ENCODE measurements around the gene VAV2.

VAV2 gene

DNA sequence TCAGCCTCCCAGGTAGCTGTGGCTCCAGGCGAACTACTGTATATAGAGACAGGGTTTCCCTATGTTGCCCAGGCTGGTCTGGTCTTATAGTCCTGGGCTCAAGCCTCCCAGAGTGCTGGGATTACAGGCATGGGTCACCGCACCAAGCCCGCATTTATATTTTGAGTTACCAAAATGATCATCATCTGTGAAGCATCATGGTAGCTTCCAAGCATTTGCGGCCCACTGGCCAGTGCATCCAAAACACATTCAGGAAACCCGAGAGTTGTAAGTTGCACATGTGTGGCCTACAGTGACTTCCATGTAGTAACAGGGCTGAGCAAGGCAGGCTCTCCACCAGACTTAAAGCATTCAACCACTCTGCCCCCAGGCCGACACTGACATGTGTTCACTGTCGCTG, 35.4 kb upstream of the VAV2 start:
- no peak for DNase-seq

DNA sequence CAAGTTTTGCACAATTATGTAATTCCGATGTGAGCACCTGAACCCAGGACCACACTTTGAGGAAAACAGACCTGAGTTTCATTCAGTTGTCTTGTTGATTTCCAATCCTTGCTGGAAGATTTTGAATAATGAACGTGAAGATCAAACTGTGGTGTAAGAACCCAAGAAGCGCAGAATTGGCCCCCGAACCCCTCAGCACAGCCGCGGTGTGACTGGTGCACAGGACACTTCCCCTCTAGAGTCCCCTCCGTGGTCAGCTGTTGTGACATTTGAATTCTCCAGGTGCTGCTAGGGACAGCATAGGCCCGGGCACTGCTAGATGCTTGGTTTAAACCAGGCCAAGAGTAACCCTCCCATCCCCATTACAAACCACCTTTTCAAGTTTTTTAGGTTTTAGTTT, 34.9 kb upstream of the VAV2 start:
- DNase-seq, result no peak

DNA sequence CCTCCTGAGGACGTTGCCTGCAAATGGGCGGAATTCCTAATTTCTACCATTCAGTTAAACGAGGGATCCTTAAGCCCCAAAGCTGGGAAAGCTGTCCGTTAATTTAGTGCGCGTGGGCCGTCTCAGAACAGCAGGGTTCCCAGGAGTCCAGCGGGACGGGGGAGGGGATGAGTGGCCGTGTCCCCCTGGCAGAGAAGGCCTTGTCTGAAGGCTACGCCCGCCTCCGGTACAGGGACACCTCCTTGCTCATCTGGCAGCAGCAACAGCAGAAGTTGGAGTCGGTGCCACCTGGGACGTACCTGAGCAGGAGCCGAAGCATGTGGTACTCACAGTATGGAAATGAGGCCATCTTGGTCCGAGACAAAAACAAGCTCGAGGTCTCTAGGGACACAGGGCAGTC, 34.5 kb upstream of the VAV2 start:
- DNase-seq, result no peak

DNA sequence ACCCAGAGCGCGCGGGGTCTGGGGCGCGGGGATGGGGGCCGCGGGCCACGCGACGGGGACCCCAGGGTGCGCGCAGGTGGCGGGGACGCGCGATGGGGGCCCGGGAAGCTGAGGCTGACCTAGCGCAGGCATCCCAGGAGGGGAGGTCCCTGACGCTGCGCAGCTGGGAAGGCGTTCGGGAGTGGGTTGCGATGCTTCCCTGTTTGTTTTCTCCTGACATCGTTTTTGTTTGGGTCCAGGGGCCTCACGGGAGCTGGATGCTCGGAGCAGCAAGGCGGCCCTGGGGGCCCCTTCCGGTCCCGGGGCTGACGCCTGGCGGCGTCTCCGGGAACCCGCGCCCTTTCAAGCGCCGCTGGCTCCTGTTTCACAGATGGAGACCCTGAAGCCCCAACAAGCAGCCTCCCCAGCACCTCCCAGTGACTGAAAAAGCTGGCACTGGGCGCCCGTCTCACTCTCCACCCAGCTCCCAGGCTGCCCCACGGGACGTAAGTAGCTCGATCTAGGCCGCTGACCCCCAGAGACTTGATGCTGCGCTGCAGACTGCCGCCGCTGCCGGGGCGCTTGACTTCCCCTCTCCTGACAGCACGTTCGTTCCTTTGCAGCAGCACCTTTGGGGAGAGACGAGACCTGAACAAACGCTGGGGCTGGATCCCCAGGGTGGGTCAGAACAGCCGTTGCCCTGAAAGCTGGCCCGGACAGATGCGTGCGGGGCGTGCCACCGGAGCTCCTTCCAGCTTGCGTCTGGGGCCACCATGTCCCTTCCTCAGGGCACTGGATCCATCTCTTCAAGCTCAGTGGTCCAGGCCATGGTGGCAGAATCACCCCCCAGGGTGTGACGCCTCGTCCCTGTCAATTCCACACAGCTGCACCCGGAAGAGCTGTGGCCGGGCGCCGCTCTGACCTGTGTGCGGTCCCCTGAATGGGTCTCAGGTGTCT, 33.8 kb upstream of the VAV2 start:
- peak in 24 of 58 donors; percentile 15 to 71 (median 58) for DNase-seq

DNA sequence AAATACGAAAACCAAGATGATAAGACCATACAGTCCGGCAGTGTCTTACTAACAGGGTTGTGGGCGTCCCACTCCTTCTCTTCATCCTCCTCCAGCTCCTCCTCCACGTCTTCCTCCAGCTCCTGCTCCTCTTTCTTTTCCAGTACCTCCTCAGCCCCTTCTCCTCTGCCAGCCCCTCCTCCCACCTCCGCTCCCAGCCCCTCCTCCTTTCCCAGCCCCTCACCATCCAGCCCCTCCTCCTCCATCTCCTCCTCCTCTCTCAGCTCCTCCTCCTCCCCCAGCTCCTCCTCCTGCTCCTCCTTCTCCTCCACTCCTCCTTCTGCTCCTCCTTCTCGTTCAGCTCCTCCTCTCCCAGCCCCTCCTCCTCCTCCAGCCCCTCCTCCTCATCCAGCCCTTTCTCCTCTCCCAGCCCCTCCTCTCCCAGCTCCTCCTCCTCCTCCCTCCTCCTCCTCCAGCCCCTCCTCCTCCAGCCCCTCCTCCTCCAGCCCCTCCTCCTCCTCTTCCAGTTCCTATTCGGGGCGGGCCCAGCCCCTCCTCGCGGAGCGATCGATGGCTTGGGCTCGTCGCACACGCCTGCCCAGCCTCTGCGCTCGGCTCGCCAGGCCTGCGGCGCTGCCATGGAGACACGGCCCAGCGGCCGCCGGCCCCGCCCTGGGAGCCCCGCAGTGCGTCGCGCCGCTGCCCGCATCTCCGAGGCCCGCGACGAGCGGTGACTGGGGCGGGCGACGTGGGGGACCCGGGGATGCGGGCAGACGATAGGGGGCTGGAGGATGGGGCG, 32.9 kb upstream of the VAV2 start, which contains the start of gene BRD3OS:
Gene BRD3OS, plus strand, starts transcription at position 654 of the 778 bp plus-strand sequence. CDS start 1,267 bp downstream, outside the sequence.
- DNase-seq, result peak in 57 of 58 donors; percentile 68 to 100 (median 96)

DNA sequence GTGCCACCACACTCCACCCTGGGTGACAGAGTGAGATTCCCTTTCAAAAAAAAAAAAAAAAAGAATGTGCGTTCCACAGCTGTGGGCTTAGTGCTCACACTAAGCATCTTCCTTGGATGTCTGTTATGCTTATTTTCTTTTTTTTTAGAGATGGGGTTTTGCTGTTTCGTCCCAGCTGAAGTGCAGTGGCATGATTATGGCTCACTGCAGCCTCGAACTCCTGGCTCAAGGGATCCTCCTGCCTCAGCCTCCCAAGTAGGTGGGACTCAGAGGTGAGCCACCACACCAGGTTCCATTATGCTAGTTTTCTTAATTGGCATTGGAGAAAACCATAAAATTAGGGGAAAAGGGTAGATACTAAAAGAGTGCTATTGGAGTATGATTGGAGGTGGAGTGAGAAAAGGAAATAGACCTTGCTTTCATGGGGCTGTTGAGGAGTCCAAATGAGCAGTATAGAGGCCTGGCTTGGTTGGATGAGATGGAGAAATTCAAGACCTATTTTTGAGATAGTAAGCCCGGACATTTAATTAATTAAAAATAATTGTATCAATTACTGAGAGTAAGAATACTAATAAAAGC, 32.2 kb upstream of the VAV2 start:
- no peak for DNase-seq

DNA sequence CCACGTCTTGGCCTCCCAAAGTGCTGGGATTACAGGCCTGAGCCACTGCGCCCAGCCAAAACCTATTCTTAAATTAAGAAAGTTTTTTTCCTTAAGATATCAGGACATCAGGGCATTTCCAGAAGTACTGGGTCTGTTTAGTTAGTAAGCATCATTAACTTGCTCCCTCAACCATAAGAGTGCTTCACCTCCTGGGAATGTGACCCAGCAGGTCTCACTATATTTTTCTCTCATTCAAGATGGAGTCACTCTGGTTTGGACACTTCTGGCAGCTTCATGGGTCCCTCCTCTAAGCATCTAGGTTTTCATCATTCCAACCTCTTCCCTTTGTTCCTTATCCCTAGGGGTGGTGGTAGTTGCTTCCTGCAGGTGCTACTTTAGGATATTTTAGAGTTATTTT, 22.8 kb upstream of the VAV2 start:
- no peak for DNase-seq

DNA sequence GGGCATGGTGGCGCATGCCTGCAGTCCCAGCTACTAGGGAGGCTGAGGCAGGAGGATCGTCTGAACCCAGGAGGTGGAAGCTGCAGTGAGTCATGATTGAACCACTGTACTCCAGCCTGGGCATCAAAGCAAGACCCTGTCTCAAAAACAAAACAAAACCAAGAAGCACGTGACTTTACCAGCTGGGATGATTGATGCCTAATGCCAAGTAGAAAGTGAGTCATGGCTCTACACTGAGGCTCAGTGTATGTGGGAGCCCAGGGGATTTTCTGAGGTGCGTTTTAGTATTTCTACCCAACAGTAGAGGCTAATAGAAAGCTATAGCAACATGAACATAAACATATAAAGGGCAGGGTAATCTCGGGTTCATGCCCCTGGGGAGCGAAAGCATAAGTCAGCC, 19.3 kb upstream of the VAV2 start:
- DNase-seq, result no peak

DNA sequence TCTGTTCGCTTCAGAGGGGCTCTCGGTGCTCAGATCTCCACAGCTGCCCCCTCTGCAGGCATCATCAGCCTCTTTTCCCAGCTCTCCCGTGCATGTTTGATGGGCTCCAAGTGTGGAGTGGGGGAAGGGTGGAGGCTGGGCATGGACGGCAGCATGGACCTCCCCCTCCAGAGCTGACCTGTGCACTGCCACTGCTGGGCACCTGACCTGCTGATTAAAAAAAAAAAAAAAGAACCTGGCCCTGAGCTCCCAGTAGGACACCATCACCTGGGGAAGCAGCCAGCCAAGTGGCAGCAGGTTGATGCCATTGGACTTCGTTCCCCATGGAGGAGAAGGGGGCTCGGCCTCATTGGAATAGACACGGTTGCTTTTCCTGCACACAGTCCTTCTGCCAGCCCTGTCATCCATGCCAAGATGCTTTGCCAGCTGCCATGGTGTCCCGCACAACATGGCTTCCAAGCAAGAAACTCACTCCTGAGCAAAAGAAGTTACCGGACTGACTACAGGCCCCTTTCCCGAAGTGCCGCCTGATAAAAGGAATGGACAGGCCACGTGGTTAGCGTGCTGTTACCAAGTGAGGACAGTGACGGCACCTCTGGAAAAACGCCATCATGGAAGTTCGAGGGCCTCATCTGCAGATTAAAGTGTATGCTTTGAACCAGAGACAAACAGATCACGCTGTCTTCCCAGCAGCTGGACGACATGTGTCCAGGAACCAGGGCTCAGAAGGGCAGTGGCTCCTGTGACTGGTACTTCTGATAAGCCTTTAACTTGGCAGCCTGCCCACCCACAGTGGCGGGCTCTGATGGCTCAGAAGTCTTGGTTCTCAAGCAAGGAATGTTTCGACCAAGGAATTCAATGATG, 18.4 kb upstream of the VAV2 start:
- DNase-seq, result no peak

DNA sequence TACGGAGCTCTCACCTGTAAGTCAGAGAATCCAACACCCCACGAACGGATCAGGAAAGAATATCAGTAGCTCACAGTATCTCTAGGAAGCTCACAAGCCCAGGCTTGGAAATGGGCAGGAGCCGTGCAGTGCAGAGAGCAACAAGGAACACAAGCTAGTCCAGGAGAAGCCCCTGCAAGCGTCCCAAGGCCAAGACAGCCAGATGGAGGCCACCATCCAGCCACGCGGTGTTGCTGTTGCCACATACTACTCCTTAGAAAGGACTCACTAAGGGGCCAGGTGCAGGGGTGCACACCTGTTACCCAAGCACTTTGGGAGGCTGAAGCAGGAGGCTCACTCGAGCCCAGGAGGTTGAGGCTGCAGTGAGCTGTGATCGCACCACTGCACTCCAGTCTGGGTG, 15.4 kb upstream of the VAV2 start:
- DNase-seq, result no peak

DNA sequence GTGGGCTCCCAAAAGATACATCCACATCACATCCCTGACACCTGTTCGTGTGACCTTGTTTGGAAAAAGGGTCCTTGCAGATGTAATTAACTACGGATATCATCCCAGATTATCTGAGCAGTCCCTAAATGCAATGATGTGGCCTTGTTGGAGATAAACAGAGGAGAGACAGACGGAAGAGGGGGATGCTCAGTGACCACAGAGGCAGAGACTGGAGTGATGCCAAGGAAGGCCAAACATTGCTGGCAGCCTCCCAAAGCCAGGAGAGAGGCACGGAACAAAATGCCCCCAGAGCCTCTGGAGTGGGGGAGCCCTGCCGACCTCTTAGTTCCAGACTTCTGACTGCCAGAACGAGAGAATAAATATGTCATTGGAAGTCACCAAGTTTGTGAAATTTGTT, 15.0 kb upstream of the VAV2 start:
- no peak for DNase-seq

DNA sequence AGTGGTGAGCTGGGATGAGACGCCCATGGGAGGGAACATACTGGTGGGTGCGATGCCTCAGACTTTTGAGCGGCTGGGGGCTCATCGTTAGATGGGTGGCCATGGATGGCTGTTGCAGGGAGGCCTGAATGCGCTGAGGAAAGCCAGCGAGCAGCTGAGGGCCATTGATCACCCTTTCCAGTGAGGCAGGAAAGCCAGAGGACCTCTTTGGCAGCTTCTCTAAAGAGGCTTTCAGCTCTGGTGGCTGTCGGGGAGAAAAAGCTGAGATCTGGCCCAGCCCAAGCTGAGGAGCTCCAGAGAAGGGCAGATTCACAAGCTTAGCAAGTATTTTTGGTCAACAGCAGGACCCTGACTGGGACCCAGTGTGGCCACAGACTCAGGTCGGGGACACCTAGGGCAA, 13.3 kb upstream of the VAV2 start:
- DNase-seq, result no peak

DNA sequence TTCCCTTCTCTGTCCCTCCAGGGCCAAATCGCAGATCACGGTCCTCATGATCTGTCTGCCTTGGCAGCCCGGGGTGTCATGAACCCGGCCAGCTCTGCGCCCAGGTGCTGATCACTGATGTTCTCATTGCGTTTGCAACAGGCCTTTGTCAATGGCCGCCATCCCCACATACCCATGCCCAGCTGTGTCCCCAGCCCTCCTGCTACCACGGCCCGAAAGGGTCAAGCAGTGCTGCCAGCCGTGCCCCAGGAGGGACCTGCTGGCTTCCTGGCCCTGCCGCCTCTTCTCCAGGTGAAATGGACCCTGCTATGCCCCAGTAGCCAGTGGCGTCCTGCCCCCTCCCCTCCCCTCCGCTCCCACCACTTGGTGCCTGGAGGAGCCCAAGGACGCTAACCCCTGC, 12.8 kb upstream of the VAV2 start:
- no peak for DNase-seq

DNA sequence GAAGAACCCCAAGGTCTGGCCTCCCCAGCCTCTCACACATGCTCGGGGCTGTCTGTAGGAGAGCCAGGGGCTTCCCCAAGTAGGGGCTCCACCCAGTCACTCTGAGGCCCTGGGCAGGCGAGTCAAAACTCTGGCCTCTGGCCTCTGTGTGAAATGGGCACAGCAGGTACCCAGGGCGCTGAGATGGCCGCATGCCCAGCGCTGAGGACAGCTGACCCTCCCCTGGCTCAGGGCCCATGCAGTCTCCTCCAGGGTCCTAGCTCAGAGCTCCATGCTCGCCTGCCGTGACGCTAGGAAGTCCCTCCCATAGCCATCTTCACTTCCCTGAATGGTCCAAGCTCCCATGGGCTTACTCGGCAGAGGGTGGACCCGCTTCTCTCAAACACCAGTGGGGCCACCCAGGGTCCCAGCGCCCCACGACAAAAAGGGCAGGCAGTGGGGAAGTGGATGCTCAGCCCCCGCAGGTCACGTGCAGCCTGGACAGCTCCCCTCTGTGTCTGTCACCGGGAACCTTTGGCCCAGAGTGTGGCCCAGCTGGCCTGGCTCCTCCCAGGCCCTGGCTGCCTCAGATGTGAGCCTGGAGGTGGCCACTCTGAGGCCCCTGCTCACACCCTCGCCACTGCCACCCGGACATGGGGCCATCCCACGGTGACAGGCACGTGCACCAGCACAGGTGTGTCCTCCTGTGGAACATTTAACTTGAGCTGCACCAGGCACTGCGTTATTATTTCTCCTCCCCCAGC, 12.2 kb upstream of the VAV2 start:
- DNase-seq, result no peak

DNA sequence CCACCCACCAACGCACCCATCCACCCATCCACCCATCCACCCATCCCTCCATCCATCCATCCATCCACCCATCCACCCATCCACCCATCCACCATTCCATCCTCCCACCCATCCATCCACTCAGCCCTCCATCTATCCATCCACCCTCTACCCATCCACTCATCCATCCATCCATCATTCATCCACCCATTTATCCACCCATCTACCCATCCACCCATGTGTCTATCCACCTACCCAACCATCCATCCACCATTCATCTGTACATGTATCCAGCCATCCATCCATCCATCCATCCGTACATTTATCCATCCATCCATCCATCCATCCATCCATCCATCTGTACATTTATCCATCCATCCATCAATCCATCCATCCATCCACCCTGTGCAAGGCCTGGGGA, 11.1 kb upstream of the VAV2 start:
- no peak for DNase-seq

DNA sequence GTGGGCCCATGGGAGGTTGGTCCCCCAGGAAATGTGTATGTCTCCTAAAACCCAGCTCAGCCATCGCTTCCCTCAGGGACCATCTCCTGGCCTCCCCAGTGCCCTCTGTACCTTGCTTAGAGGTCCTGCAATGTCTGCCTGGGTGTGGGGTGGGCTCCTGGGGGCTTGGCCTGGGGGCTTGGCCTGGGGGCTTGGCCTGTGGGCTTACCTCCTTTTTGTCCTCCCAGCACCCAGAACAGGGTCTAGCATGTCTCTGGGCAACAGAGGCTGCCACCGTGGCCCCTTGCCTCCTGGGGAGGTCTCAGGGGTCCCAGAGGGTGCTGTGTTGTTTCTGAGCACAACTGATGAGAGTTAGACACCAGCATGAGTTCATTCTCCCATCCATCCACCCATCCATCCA, 10.7 kb upstream of the VAV2 start:
- DNase-seq, result no peak

DNA sequence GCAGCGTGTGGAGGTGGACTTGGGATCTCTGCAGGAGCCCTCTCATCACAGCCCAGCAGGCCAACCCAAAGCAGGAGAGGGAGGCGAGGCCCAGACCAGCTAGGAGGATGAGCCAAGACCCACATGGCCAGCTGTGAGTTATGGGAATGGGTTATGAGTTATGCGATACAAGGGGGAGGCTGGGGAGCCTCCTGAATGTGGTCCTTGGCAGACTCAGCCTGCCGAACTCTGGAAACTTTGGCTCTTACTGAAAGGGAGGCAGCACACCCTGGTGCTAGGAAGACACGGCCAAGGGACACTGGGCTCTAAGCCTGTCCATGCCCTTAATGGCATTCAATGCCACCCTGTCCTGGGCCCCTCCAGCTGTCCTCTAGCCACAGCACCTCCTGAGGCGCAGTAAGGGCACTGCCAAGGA, 7.7 kb upstream of the VAV2 start:
- no peak for DNase-seq

DNA sequence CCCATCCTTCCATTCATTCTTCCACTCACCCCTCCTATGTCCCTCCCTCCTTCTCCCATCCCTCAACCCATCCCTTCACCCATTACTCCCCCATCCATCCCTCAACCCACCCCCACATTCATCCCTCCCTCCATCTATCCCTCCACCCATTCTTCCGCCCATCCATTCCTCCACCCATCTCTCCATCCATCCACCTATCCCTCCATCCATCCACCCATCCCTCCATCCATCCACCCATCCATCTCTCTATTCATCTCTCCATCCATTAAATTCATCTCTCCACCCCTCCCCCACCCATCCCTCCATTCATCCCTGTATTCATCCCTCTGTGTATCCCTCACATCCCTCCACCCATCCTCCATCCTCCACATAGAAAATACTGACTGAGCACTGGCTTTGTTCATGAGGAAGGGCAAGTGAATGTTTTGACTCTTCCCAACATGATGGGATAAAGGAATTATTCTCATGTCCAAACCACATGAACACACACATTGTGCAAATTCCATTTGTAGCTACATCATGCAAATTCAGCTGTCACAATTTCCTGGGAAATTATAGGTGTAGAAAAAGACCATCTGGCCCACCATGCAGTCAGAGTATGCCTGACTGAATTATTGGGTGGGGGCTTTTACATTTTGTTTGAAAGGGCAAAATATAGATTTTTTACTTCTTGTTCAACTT, 6.9 kb upstream of the VAV2 start:
- DNase-seq, result no peak

DNA sequence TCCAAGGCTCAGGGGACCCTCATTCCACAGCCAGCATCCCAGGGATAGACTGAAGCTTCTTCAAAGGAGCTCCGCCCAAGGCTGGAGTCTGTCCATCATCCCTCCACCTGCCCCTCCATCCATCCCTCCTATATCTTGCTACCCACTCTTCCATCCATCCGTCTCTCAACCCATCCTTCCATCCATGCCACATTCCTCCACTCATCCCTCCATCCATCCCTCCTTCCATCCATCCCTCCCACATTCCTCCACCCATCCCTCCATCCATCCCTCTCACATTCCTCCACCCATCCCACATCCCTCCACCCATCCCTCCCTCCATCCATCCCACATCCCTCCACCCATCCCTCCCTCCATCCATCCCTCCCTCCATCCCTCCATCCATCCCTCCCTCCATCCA, 5.5 kb upstream of the VAV2 start:
- DNase-seq, result no peak
